HG03280 (cell line): ENCODE results near the gene TFDP1.

ENCODE experiments used
- ATAC-seq: cut with Tn5 transposase; IDR thresholded peaks from one replicate; pipeline ENCODE4 v1.9.1; 2021; ENCODE audit warnings: mild to moderate bottlenecking, moderate library complexity; ENCODE audit not compliant: unreplicated experiment

Gene TFDP1

DNA sequence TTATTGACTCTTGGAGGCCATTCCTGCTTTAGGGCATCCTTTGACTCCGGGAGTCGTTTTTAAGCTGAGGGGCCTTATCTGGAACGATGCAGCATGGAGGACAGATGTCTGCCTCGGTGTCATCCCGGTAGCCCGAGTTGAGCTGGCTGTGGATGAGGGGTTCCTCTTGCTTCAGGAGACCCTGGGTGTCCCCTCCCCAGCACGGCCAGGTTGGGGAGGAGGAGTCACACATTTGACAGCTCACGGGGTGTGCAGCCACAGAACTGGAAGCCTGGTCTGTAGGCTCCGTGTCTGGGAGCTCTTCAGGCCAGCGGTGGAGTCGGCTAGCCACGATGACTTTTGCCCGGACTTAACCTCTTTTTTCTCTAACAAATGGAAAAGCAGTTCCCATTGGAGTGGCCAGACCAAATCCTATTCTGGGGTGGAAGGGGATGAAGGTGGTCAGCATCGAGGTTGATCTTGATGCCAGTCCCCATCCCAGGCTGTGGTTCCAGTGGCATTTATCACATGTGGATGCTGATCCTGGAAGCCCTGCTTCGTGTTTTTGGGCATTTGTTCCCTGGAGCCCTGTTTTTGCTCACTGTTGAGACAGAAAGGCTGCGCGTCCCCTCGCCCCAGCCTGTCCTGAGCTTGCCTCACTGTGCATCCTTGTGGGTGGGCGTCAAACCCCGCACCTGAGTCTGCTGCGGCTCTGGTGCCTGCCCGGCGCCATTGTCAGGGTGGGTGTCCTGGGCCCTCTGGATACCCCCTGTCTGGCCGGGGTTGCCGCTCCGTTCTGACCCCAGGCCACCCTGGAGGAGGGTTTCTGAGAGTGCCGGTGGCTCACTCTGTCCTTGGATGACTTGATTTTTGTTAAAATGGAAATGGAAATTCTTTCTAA lies 12.0 kb downstream of the TFDP1 start:
- ATAC-seq: no peak

GRCh38 chr13:113597391-113598080 lies 13.0 kb downstream of the TFDP1 start:
- no peak for ATAC-seq

- no peak for ATAC-seq
These were observed 13.5 kb downstream of the TFDP1 start for GRCh38 chr13:113598081-113598410.

DNA sequence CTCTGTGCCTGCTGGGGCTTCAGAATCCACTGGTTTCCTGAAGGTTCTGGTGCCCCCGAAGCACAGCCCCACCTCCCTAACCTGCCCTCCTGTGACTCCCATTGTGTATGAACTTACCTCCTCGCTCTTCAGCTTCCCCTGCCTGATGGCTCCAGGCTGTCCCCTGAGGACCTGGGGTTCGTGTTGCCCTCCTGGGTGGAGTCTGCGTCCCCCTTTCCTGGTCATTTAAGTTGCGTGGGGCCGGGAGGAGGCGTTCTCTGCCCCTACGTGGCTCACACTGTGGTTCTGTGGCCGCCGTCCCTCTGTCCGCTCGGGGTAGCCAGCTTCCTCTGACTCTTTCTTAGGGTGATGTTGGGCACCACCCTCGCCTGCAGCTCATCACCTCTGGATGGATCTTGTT lies 13.9 kb downstream of the TFDP1 start:
- no peak for ATAC-seq

DNA sequence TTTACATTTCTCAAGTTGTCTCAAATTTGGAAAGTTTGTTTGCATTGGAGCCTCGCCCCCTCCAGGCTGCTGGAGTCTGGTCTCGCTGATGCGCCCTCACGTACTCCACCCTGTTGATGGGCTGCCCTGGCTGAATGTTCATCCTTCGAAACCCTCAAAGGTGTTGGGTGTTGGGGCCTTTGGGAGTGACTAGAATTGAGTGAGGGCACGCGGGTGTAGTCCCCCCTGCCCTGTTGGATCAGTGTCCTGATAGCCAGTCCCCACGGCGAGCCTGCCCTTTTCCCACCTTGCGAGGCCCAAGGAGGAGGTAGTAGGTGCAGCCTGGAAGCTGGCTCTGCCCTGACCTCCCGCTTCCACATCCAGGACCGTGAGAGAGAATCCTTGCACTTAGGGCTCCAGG lies 14.8 kb downstream of the TFDP1 start:
- ATAC-seq: no peak

- ATAC-seq: no peak
These were observed 16.9 kb downstream of the TFDP1 start for GRCh38 chr13:113601166-113602070.

DNA sequence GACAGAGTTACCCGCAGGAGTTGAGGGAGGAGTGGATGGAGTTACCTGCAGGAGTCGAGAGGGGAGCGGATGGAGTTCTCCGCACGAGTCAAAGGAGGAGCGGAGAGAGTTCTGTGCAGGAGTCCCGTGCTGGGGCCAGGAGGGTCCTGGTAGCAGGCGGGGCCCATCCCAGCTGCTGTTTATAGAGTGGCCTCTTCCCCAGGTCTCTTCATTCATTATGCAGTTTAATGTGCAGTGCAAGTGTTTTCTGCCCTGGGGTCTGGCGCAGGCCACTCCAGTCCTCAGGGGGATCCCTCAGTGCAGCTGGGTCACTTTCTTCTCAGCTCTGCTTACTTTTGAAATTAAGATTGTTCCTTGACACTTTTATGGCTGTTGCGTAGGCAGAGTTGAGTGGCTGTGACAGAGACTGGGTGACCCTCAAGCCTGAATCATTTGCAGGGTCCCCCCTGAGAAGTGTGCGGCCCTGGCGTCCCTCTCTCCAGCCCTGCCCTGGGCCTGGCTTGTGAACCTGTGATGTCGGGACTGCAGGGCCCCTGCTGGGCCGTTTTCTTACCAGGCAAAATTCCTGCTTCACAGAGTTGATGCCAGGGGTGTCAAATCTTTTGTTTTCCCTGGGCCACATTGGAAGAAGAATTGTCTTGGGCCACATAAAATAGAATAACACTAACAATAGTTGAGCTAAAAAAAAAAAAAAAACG lies 17.9 kb downstream of the TFDP1 start:
- ATAC-seq: no peak

- no peak for ATAC-seq
These were observed 18.7 kb downstream of the TFDP1 start for GRCh38 chr13:113603116-113603710.

DNA sequence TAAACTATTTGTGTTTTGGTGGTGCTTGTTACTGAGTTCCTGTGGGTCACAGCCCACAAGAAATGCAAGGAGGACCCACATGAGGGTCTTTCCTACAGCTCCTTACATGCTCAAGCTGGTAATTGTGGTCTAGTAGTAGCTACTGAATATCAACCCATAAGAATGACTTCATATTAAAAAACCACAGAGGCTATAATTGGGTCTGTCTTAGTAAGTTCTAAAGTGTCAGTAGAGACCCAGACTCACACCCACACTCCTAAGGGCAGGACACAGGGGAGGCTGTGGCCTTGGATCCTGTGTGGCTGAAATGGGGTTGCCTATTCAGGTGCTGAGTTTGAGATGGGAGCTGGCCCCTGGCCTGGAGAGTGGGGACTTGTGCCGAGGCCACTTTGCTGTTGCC lies 19.6 kb downstream of the TFDP1 start:
- ATAC-seq: no peak

DNA sequence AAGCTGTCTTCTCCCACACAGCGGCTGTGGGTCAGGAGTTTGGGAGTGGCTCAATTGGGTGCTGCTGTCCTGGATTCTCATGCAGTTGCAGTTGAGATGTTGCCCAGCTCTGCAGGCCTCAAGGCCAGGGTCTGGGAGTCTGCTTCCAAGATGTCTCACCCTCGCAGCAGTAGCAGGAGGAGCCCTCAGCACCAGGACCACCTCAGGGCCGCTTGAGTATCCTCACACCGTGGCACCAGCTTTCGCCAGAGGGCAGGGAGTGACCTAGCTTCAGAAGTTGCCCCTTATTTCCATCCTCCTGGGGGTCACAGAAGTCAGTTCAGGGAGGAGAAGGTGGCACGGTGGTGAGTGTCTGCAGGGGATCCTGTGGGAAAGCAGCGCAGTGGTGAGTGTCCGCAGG lies 20.9 kb downstream of the TFDP1 start:
- ATAC-seq: no peak

DNA sequence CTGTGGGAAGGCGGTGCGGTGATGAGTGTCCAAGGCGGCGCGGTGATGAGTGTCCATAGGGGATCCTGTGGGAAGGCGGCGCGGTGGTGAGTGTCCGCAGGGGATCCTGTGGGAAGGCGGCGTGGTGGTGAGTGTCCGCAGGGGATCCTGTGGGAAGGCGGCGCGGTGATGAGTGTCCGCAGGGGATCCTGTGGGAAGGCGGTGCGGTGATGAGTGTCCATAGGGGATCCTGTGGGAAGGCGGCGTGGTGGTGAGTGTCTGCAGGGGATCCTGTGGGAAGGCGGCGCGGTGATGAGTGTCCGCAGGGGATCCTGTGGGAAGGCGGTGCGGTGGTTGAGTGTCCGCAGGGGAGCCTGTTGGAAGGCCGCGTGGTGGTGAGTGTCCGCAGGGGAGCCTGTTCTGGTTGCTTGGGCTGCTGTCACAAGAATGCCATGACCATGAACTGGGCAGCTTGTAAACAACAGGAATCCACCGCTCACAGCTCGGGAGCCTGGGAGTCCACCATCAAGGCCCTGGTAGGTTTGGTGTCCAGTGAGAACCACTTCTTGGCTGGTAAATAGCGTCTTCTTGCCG lies 21.4 kb downstream of the TFDP1 start:
- ATAC-seq: no peak

GRCh38 chr13:113607056-113607888 lies 22.7 kb downstream of the TFDP1 start:
- ATAC-seq: no peak

DNA sequence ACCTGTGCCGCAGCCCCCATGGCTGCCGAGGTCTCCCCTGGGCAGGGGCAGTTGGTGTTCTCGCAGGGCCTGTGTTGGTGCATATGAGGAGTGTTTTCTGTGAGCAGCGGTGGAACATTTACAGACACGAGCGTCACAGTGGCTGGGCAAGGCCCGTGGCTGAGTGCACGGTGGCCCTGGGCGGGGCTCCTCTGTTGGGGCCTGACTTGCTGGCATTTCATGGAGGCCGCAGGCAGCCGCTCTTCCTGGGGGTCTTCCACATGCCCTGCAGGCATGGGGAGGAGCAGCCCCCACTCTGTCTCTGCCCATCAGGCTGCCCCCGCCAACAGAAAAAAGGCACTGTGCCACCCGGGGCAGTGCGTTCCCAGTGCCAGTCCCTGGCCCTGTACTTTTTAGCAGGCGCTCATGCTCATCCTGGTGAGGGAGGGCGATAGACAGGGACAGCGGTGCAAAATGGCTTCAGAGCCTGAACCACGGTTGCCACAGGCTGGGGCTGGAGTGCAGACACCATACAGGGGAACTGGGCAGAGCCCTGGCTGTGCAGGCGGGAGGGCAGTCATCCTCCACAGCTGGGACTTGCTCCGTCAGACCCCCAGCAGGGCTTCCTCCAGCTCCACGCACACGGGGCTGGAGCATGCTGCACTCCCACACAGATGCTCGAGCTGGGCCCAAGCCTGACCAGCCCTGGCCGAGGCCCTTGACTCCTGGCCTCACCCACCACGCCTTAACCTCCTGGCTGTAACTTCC lies 23.5 kb downstream of the TFDP1 start:
- no peak for ATAC-seq

- ATAC-seq: no peak
These were observed 24.5 kb downstream of the TFDP1 start for GRCh38 chr13:113608967-113609533.

GRCh38 chr13:113609616-113610015 lies 25.1 kb downstream of the TFDP1 start:
- ATAC-seq: no peak

GRCh38 chr13:113610266-113610665 lies 25.7 kb downstream of the TFDP1 start:
- no peak for ATAC-seq

- ATAC-seq: no peak
These were observed 27.4 kb downstream of the TFDP1 start for GRCh38 chr13:113611996-113612395.

- no peak for ATAC-seq
These were observed 28.1 kb downstream of the TFDP1 start for GRCh38 chr13:113612607-113613006.
